ENCODE results near the gene TEX54. TPM values are rescaled to one million over a fixed set of nuclear protein-coding genes. Genes with fewer than 3 reads are reported as not detected.
"Not testable (repeated sequence)": the region's sequence is repeated elsewhere in the genome, so short reads cannot be mapped to it uniquely, and the experiment has no call there.

TEX54 gene
- polyA plus RNA-seq, 4 donors, result 0.83 TPM; not detected in 3

DNA sequence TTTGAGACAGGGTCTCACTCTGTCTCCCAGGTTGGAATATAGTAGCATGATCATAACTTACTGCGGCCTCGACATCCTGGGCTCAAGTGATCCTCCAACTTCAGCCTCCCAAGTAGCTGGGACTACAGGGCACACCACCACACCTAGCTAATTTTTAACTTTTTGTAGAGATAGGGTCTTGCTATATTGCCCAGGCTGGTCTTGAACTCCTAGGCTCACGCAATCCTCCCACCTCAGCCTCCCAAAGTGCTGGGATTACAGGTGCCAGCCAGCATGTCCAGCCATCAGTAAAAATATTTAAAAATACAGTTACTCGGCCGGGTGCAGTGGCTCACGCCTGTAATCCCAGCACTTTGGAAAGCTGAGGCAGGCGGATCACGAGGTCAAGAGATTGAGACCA lies 4.5 kb downstream of the TEX54 start:
- H3K9me3 ChIP-seq (ENCODE audit: control insufficient read depth in 2 of 2, insufficient read depth in 1 of 2, low read depth in 1 of 2, low read length in 1 of 2); H3K4me3 ChIP-seq (ENCODE audit: low read depth in 1 of 3, low read length in 3 of 3); DNase-seq; FAIRE-seq; H3K27me3 ChIP-seq (ENCODE audit: control insufficient read depth in 3 of 3, insufficient read depth in 3 of 3, low read length in 3 of 3); H3K27ac ChIP-seq (ENCODE audit: low read depth in 1 of 3, low read length in 2 of 3); H3K4me1 ChIP-seq (ENCODE audit: control insufficient read depth in 3 of 3, insufficient read depth in 2 of 3, low read depth in 1 of 3, low read length in 2 of 3): not testable (repeated sequence)
- 95 to 96% (median 96%) methylated on average over 8 of the region's 8 CpGs for WGBS, 3 donors
- H3K36me3 ChIP-seq (ENCODE audit: control insufficient read depth in 3 of 3, insufficient read depth in 2 of 3, low read depth in 1 of 3, low read length in 3 of 3), result peaks cover 22 to 62% (median 30%) of the 10 kb centered on the region in 3 donors

DNA sequence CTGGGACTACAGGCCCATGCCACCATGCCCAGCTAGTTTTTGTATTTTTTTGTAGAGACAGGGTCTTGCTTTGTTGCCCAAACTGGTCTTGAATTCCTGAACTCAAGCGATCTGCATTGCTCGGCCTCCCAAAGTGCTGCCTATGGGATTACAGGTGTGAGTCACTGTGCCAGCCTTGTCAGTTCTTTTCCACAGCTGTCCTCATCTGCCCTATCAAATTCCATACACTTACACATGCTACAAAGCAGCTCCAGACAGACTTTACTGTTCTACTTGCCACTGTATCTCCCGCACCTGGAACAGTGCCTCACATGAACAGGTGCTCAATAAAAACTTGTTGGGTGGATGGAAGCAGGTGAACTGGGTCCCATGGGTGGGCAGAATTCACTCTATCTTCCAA lies 9.0 kb downstream of the TEX54 start:
- Histone ChIP-seq H3K27ac (ENCODE audit: low read depth in 1 of 3, low read length in 2 of 3) (no peak overlapping the region), H3K9me3 (ENCODE audit: control insufficient read depth in 2 of 2, insufficient read depth in 1 of 2, low read depth in 1 of 2, low read length in 1 of 2) (no peaks in the 10 kb centered on the region), H3K27me3 (ENCODE audit: control insufficient read depth in 3 of 3, insufficient read depth in 3 of 3, low read length in 3 of 3) (no peaks in the 10 kb centered on the region), H3K4me1 (ENCODE audit: control insufficient read depth in 3 of 3, insufficient read depth in 2 of 3, low read depth in 1 of 3, low read length in 2 of 3) (no peaks in the 10 kb centered on the region), H3K4me3 (ENCODE audit: low read depth in 1 of 3, low read length in 3 of 3) (no peak overlapping the region), H3K36me3 (ENCODE audit: control insufficient read depth in 3 of 3, insufficient read depth in 2 of 3, low read depth in 1 of 3, low read length in 3 of 3) (peaks cover 26 to 81% (median 36%) of the 10 kb centered on the region in 3 donors)
- 84 to 91% (median 86%) methylated on average over 3 of the region's 3 CpGs for WGBS, 3 donors
- FAIRE-seq (no peak), DNase-seq (no peak)

DNA sequence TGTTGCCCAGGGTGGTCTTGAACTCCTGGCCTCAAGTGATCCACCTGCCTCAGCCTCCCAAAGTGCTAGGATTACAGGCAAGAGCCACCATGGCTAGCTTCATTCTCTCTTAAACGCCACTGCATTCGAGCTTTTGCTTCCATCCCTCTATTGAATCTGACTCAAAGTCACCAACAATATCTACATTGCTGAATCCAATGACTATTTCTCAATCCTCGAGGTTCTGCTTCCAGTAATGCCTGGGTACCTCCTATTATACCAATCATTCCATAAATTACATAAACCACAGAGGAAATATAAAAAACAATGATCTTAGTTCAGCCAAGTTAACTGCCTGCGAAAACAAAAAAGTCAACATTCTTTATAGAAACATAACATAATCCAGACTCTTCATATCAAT lies 15.5 kb downstream of the TEX54 start:
- Histone ChIP-seq H3K36me3 (ENCODE audit: control insufficient read depth in 3 of 3, insufficient read depth in 2 of 3, low read depth in 1 of 3, low read length in 3 of 3) (peaks cover 4 to 58% (median 7%) of the 10 kb centered on the region in 3 donors), H3K9me3 (ENCODE audit: control insufficient read depth in 2 of 2, insufficient read depth in 1 of 2, low read depth in 1 of 2, low read length in 1 of 2) (no peaks in the 10 kb centered on the region), H3K27ac (ENCODE audit: low read depth in 1 of 3, low read length in 2 of 3) (no peak overlapping the region), H3K4me3 (ENCODE audit: low read depth in 1 of 3, low read length in 3 of 3) (no peak overlapping the region), H3K4me1 (ENCODE audit: control insufficient read depth in 3 of 3, insufficient read depth in 2 of 3, low read depth in 1 of 3, low read length in 2 of 3) (no peaks in the 10 kb centered on the region), H3K27me3 (ENCODE audit: control insufficient read depth in 3 of 3, insufficient read depth in 3 of 3, low read length in 3 of 3) (no peaks in the 10 kb centered on the region)
- FAIRE-seq (no peak), DNase-seq (no peak)
- WGBS, 3 donors, result 93 to 94% (median 93%) methylated on average over 4 of the region's 4 CpGs

DNA sequence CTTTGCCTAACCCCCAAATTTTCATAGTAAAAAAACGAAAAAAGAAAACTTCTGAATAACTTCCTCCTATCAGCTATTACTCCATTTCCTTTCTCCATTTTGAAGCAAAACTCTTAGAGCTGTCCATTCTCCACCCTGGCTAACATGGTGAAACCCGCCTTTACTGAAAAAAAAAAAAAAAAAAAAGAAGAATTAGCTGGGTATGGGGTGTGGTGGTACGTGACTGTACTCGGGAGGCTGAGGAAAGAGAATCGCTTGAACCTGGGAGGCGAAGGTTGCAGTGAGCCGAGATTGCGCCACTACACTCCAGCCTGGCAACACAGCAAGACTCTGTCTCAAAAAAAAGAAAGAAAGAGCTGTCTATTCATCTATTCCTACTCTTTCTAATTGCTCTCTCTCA lies 16.1 kb downstream of the TEX54 start:
- Histone ChIP-seq H3K4me1 (ENCODE audit: control insufficient read depth in 3 of 3, insufficient read depth in 2 of 3, low read depth in 1 of 3, low read length in 2 of 3) (no peaks in the 10 kb centered on the region), H3K4me3 (ENCODE audit: low read depth in 1 of 3, low read length in 3 of 3) (no peak overlapping the region), H3K27me3 (ENCODE audit: control insufficient read depth in 3 of 3, insufficient read depth in 3 of 3, low read length in 3 of 3) (no peaks in the 10 kb centered on the region), H3K36me3 (ENCODE audit: control insufficient read depth in 3 of 3, insufficient read depth in 2 of 3, low read depth in 1 of 3, low read length in 3 of 3) (peaks cover 4 to 53% (median 6%) of the 10 kb centered on the region in 3 donors), H3K9me3 (ENCODE audit: control insufficient read depth in 2 of 2, insufficient read depth in 1 of 2, low read depth in 1 of 2, low read length in 1 of 2) (no peaks in the 10 kb centered on the region), H3K27ac (ENCODE audit: low read depth in 1 of 3, low read length in 2 of 3) (no peak overlapping the region)
- FAIRE-seq, result no peak
- WGBS, 3 donors, result 86 to 92% (median 91%) methylated on average over 8 of the region's 8 CpGs
- DNase-seq, result no peak

DNA sequence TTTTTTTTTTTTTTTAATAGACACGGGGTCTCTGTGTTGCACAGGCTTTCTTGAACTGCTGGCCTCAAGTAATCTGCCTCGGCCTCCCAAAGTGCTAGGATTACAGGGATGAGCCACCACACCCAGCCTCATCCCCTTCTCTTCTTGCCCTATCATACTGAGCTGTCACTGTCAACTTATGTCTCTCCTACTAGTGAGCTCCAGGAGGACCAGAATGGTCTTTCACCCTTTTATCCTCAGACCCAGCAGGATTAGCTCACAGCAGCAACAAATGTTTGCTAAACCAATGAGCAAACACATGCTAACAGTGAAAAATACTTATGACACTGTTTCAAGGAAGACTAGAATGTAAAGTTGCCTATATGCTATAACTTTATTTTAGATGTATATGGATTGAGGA lies 21.0 kb downstream of the TEX54 start:
- Histone ChIP-seq H3K4me1 (ENCODE audit: control insufficient read depth in 3 of 3, insufficient read depth in 2 of 3, low read depth in 1 of 3, low read length in 2 of 3) (no peaks in the 10 kb centered on the region), H3K36me3 (ENCODE audit: control insufficient read depth in 3 of 3, insufficient read depth in 2 of 3, low read depth in 1 of 3, low read length in 3 of 3) (peaks cover 0 to 30% (median 2%) of the 10 kb centered on the region in 3 donors), H3K9me3 (ENCODE audit: control insufficient read depth in 2 of 2, insufficient read depth in 1 of 2, low read depth in 1 of 2, low read length in 1 of 2) (no peaks in the 10 kb centered on the region), H3K4me3 (ENCODE audit: low read depth in 1 of 3, low read length in 3 of 3) (no peak overlapping the region), H3K27me3 (ENCODE audit: control insufficient read depth in 3 of 3, insufficient read depth in 3 of 3, low read length in 3 of 3) (no peaks in the 10 kb centered on the region), H3K27ac (ENCODE audit: low read depth in 1 of 3, low read length in 2 of 3) (no peak overlapping the region)
- DNase-seq (no peak), FAIRE-seq (no peak)
- 69 to 86% (median 83%) methylated on average over 2 of the region's 2 CpGs for WGBS, 3 donors

DNA sequence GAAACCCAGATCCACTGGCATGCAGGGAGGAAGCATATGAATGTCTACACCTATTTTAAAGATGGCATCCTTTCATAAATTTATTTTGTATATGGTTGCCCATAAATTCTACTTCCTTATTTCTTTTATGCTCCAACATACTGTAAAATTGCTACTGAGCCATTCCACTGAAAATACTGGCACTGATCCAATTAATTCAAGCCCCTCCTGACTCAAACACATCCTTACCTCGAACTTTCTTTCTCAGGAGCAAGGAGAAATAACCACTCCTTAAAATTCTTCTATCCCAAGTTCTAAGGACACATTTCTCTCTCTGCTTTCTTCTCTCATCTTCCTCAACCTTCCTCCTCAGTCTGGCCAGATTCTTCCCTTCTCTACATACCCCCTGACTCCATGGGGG lies 21.9 kb downstream of the TEX54 start:
- H3K4me1 ChIP-seq (ENCODE audit: control insufficient read depth in 3 of 3, insufficient read depth in 2 of 3, low read depth in 1 of 3, low read length in 2 of 3), result peaks cover 0 to 5% (median 0%) of the 10 kb centered on the region in 3 donors
- no peak for DNase-seq
- H3K27me3 ChIP-seq (ENCODE audit: control insufficient read depth in 3 of 3, insufficient read depth in 3 of 3, low read length in 3 of 3), result no peaks in the 10 kb centered on the region
- no peak for FAIRE-seq
- peaks cover 0 to 35% (median 0%) of the 10 kb centered on the region in 3 donors for H3K36me3 ChIP-seq (ENCODE audit: control insufficient read depth in 3 of 3, insufficient read depth in 2 of 3, low read depth in 1 of 3, low read length in 3 of 3)
- H3K27ac ChIP-seq (ENCODE audit: low read depth in 1 of 3, low read length in 2 of 3), result no peak overlapping the region
- WGBS, 3 donors, result 15 to 44% (median 20%) methylated on average over 1 of the region's 1 CpG
- no peak overlapping the region for H3K4me3 ChIP-seq (ENCODE audit: low read depth in 1 of 3, low read length in 3 of 3)
- no peaks in the 10 kb centered on the region for H3K9me3 ChIP-seq (ENCODE audit: control insufficient read depth in 2 of 2, insufficient read depth in 1 of 2, low read depth in 1 of 2, low read length in 1 of 2)

DNA sequence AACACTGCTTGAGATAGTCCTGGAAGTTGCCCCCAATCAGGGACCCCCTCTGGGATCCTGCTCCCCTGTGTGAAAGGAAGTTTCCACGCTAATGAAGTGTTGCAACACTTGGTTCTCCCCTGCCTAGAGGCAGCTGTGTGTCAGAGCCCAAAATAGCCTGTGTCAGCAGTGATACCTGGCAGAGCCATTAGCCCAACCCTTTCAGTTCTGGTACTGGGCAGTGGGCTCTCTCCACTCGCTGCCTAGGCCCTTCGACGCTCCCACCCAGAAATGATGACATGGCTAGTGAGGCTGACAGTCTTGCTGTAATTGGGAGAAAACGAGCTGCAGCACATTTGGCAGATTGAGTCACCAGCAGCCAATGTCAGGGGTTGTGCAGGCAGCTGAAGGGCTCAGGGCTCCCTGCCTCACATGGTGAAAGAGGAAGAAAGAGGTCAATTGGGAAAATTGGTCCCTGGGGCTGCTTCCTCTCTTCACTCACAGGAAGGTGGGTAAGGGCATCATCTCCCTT lies 26.0 kb downstream of the TEX54 start:
- H3K4me3 ChIP-seq (ENCODE audit: low read depth in 1 of 3, low read length in 3 of 3), result no peak overlapping the region
- H3K4me1 ChIP-seq (ENCODE audit: control insufficient read depth in 3 of 3, insufficient read depth in 2 of 3, low read depth in 1 of 3, low read length in 2 of 3), result peaks cover 0 to 13% (median 11%) of the 10 kb centered on the region in 3 donors
- FAIRE-seq (no peak), DNase-seq (no peak)
- WGBS, 3 donors, result 71 to 89% (median 85%) methylated on average over 5 of the region's 5 CpGs
- peak overlapping the region in 1 of 3 donors; percentile 30 for H3K27ac ChIP-seq (ENCODE audit: low read depth in 1 of 3, low read length in 2 of 3)
- H3K27me3 ChIP-seq (ENCODE audit: control insufficient read depth in 3 of 3, insufficient read depth in 3 of 3, low read length in 3 of 3), result no peaks in the 10 kb centered on the region
- H3K36me3 ChIP-seq (ENCODE audit: control insufficient read depth in 3 of 3, insufficient read depth in 2 of 3, low read depth in 1 of 3, low read length in 3 of 3), result peaks cover 4 to 41% (median 6%) of the 10 kb centered on the region in 3 donors
- H3K9me3 ChIP-seq (ENCODE audit: control insufficient read depth in 2 of 2, insufficient read depth in 1 of 2, low read depth in 1 of 2, low read length in 1 of 2), result no peaks in the 10 kb centered on the region

DNA sequence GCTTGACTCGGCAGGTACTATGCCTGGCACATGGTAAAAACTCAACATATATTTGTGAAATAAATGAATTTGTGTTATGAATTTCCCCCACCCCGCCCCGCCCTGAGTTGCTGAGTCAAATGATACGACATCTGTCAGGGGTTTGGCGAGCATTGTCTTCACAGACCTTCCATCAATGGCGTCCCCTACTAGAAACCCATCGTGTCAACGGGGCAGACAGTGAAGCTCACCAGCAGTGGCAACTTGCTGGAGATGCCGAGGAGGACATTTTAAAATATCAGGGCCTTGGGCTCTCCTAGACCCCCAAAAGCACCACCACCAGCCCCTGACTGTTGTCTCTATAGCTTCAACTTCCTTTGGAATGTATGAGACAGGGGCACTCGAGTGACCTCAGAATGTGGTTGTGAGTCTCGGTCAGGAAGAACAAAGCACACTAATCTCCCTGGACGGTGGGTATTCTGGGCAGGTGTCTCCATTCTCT lies 26.6 kb downstream of the TEX54 start:
- Histone ChIP-seq H3K27ac (ENCODE audit: low read depth in 1 of 3, low read length in 2 of 3) (peak overlapping the region; percentile 48 to 83 (median 80)), H3K27me3 (ENCODE audit: control insufficient read depth in 3 of 3, insufficient read depth in 3 of 3, low read length in 3 of 3) (no peaks in the 10 kb centered on the region), H3K4me1 (ENCODE audit: control insufficient read depth in 3 of 3, insufficient read depth in 2 of 3, low read depth in 1 of 3, low read length in 2 of 3) (peaks cover 0 to 13% (median 11%) of the 10 kb centered on the region in 3 donors), H3K9me3 (ENCODE audit: control insufficient read depth in 2 of 2, insufficient read depth in 1 of 2, low read depth in 1 of 2, low read length in 1 of 2) (no peaks in the 10 kb centered on the region), H3K36me3 (ENCODE audit: control insufficient read depth in 3 of 3, insufficient read depth in 2 of 3, low read depth in 1 of 3, low read length in 3 of 3) (peaks cover 11 to 48% (median 12%) of the 10 kb centered on the region in 3 donors), H3K4me3 (ENCODE audit: low read depth in 1 of 3, low read length in 3 of 3) (peak overlapping the region; percentile 46 to 79 (median 75))
- DNase-seq (no peak), FAIRE-seq (no peak)
- WGBS, 3 donors, result 23 to 28% (median 26%) methylated on average over 12 of the region's 12 CpGs
